CD4-positive, alpha-beta T cell treated with Interleukin-6 at 100 ng/mL for 8 hours (primary cell): Measurements from ENCODE around the gene LRRC56.
A peak's percentile ranks its signal among the peaks of the same experiment; 100 is the strongest.
"Not testable (repeated sequence)": the region's sequence is repeated elsewhere in the genome, so short reads cannot be mapped to it uniquely, and the experiment has no call there.

Source experiments
- DNase-seq: peaks from one replicate; pipeline ENCODE4 v3.0.0-alpha.2; 2020; ENCODE audit warnings: mixed read lengths, low spot score

The LRRC56 gene

DNA sequence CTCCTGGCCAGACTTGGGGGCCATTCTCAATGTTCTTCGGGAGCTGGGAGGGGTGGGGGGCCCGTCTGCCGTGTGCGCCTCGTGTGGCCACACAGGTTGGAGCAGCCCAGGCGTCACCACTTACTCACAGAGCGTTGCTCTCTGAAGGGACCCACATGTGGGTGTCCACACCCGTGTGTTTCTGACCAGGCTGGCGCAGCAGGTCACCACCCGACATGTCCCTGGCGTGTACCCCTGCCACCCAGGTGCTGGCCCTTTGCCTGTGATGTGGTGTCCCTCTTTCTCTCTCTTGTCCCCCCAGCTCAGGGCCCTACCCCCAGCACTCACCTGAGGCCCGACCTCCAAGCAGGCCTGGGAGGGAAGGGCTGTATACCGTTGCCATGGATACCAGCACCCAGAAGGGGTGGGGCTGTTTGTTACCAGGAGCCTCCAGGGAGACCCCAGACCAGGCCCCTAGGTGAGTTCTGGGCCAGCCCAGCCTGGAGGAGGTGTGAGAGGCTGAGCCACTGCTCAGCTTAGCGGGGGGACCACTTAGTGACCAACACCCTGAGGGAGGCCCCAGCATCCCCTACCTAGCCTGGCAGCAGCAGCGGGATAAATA is 21.8 kb downstream of the LRRC56 start:
- no peak for DNase-seq

DNA sequence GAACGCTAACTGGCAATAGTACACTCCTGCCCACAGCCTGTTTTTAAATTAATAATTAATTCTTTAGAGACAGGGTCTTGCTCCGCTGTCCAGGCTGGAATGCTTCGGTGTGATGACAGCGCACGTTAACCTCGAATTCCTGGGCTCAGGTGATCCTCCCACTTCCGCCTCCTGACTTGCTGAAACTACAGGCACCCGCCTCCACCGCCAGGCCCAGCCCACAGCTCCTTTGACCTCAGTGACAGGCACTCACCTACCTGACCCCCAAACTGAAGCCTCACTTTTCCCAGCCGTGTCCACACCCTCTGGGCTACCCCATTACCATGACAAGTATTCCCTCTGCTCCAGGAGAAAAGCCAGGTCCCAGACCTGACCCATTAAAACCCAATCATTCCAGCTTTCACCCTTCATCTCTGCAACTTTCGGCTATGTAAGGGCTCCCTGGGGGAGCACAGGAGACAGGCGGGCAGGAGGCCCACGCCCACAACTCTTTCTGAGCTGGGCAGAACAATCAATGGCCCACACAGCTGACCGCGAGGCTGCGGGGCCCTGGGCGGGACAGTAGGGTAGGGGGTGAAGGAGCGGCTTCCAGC is 22.5 kb downstream of the LRRC56 start:
- DNase-seq: no peak

DNA sequence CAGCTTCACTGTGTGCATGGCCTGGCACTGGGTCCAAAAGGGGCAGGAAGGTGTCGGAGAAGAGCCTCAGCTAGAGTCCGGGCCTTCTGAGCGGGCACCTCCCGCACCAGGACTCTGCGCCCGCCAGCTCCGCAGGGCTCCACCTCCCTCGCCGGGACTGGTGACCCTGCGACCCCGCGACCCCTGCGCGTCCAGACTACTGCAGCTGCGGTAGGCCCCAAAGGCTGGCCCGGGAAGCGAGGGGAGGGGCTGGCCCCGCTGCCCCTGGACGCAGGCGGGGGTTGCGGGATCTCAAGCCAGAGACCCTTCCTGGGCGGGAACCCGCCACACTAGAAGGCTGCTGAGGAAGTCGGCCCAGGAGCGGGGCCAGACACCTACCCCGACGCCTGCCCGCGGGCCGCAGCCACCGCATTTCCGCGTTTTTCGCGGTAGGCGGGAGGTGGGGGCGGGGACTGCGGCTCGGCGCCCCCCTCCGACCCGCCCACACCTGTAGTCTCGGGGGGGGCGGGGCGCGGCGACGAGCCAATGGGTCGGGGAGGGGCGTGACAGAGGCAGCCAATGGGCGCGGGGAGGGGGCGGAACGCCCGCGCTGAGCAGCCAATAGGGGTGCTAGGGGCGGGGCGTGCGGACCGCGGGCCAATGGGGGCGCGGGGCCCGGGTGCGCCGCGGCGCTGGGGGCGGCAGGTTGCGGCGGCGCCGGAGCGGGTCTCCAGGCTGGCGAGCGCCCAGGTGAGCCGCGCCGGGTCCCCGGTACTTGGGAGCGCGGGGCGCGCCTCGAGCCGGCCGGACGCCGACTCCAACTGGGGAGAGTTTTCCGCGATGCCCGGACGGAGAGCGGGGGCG is 23.2 kb downstream of the LRRC56 start, which contains the start of the genes LMNTD2 and RASSF7:
Gene LMNTD2, minus strand, starts transcription at position 434 of the 843 bp plus-strand sequence. Its CDS starts 22 bp downstream, at position 412.
Gene RASSF7, plus strand, starts transcription at position 666 of the 843 bp plus-strand sequence. CDS start 799 bp downstream, outside the sequence.
- peak; percentile 94 for DNase-seq

DNA sequence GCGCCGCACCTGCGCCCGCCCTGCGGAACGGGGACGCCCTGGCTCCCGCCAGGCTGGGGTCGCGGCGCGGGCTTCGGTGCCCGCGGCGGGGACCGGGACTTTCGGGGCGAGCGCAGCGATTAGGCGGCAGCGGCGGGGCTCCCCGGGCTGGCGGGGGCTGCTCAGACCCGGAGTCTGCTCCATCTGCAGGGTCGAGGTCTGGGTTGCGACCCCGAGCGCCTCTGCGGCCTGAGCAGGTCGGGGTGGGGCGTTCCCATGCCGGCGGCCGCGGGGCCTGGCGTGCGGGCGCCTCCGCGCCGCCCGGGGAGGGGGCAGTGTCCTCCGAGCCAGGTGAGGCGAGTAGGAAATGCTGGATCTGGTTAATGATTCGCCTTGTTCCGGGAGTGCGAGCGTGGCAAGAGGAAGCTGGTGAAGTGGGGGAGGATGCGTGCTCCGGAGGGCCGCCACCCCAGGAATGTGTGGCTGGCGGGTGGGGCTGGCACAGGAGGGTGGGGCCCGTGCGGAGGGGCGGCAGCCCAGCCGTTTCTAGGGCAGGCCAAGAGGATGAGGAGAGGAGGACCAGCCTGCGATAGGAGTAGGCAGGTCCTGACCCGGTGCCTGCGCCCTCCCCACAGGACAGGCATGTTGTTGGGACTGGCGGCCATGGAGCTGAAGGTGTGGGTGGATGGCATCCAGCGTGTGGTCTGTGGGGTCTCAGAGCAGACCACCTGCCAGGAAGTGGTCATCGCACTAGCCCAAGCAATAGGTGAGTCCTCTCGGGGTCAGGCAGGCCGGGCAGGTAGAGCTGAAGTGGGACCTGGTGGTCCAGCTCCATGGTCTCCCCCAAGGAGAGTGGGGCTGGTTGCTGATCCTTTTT is 24.0 kb downstream of the LRRC56 start:
- DNase-seq: no peak

DNA sequence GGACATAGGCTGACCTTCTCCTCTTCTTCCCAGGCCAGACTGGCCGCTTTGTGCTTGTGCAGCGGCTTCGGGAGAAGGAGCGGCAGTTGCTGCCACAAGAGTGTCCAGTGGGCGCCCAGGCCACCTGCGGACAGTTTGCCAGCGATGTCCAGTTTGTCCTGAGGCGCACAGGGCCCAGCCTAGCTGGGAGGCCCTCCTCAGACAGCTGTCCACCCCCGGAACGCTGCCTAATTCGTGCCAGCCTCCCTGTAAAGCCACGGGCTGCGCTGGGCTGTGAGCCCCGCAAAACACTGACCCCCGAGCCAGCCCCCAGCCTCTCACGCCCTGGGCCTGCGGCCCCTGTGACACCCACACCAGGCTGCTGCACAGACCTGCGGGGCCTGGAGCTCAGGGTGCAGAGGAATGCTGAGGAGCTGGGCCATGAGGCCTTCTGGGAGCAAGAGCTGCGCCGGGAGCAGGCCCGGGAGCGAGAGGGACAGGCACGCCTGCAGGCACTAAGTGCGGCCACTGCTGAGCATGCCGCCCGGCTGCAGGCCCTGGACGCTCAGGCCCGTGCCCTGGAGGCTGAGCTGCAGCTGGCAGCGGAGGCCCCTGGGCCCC is 24.8 kb downstream of the LRRC56 start:
- no peak for DNase-seq

DNA sequence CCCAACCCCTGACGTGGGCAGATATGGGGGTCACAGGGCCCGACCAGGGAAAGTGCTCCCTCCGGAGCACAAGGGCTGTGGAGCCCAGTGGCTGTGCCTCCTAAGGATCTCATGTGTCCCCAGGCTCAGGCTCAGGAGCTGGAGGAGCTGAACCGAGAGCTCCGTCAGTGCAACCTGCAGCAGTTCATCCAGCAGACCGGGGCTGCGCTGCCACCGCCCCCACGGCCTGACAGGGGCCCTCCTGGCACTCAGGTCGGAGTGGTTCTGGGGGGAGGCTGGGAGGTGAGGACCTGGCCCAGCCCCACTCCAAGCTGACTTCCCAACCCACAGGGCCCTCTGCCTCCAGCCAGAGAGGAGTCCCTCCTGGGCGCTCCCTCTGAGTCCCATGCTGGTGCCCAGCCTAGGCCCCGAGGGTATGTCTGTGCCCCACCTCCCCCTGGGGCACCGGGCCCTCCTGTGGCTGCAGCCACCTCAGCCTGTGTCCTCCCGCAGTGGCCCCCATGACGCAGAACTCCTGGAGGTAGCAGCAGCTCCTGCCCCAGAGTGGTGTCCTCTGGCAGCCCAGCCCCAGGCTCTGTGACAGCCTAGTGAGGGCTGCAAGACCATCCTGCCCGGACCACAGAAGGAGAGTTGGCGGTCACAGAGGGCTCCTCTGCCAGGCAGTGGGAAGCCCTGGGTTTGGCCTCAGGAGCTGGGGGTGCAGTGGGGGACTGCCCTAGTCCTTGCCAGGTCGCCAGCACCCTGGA is 25.9 kb downstream of the LRRC56 start:
- no peak for DNase-seq

DNA sequence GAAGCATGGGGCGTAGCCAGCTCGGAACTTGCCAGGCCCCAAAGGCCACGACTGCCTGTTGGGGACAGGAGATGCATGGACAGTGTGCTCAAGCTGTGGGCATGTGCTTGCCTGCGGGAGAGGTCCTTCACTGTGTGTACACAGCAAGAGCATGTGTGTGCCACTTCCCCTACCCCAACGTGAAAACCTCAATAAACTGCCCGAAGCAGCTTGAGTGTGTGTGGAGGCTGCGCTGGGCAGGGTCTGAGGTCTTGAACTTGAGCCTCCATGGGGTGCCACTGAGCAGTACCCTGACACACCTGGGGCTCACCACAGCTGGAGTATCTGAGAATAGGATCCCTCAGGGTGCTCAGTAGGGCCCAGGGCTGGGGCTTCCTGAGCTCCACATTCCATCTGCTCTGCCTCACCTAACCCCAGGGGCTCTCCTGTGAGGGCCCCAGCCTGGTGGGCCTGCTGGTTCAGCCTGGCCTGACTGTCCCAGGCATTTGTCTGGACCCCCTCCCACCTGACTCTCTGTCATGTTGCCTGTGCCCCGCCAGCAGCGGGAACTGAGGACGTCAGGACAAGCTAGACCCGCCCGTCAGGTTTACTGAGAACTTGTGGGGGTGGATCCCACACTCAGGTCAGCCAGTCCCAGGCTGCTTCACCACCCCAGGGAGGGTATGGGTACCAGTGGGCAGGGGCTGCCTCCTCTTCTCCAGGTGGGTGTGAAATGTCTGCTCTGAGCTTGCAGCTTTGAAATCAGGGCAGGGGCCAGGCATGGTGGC is 26.7 kb downstream of the LRRC56 start:
- no peak for DNase-seq

DNA sequence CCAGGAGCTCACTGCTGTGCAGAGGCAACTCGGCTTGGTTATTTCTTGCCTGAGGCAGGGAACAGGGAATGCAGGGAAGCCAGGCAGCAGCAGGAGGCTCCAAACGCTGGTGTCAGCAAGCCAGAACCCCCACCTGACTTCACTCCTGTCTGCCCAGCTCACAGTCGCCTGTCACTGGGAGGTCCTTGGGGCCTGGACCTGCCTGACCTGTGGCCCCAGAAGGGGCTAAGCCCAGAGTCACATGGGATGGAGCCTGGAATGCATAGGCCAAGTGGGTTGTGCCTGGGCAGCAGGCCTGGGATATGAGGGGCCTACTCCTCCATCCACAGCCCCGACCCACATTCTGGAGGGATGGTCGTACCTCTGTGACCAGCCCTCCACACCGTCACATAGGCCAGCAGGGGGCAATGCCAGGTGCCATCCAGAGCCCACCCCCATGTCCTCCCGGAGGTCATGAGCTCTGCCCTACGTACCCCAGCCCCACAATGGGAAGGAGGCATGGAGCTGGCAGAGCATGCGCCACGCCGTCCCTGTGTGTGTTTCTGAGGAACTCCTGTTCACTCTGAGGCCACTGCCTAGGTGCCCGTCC is 28.7 kb downstream of the LRRC56 start:
- no peak for DNase-seq

DNA sequence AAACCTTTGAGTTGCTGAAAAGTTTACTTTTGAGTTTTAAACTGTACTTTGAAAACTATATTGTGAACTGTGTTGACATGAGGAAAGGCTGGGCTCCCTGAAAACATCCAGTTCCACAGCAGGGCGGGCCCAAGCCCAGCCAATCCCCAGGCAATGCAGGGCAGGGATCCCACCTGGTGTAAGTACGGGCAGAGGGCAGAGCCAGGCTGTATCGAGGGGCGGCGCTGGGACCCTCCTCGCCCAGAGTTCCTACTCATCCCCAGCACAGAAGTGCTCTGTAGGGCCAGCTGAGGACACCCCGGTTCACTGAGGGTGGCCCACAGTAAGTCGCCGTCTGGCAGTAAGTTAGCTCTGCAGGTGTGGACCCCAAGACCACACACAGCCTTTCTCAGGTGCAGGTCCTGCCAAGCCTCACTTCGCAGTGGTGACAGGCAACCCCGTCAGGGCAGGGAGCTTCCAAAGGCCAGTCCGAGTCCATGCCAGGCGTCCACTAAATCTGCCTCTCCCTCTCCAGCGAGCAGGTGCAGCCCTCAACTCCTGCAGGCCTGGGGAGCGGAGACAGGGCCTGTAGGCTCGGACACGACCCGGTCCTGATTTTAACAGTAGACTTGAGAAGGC is 29.8 kb downstream of the LRRC56 start:
- no peak for DNase-seq

DNA sequence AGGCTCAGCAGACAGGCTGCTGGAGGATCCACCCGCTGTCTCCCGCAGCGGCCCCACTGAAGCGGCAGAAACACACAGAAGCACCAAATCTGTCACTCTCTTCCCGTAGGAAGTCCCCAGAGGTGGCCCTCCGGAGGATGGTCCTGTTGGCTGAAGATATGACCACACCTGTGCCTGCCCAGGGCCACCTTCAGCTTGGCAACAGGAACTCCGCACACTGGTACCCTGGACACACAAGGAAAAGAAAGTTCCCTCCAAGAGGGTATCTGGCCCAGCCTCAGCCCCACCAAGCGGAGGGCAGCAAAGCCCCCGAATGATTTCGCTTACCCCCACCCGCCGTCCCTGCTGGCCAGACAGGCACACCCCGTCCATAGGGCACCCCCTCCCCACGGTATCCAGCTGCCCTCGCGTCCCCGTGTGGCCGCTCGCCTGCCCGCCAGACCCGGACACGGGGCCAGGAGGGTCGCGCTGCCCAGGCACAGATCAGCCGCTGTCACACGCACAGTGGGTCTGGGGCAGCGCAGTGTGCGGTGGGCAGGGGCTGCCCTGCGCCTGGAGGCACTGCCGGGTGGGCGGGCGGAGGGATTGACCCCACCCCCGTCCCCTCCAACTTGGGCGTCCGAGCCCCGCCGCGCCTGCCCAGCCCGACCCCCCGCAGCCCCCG is 30.4 kb downstream of the LRRC56 start:
- DNase-seq: no peak

DNA sequence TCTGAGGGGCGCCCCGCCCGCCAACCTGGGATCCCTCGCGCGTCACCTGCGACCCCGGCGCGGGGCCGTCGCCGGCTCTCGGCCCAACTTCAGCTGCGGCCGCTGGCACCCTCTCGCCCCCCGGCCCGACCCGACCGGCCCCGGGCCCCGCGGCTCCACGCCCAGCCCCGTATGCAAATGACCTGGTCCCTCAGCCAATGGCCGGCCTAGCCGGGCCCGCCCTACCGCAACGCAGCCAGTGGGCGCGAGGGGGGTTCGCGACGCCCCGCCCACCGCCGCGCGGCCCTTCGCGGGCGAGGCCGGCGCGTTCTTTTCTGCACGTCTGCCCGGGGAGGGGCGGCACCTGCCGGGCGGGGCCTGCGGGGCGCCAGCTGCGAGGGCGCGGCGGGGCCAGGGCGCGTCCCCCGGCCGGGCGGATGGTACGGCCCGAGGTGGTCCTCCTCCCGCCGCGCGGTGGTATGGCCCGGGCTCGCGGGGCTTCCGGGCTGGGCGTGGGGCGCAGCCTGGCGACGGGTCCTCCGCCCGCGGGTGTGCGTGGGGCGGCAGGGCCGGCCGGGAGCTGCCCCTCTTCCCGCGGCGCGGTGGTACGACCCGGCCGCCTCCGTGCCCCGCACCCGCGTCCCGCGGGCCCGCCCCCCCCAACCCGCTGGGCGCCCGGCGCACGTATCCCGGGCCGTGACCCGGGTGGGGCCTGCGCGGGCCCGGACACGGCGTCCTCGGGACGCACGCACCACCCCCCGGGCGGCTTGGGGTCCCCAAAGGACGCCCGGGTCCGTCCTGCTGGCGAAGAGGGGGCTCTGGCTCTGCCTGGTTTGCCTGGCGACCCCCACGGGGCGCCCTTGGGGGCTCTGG is 31.2 kb downstream of the LRRC56 start:
- peak; percentile 93 for DNase-seq

DNA sequence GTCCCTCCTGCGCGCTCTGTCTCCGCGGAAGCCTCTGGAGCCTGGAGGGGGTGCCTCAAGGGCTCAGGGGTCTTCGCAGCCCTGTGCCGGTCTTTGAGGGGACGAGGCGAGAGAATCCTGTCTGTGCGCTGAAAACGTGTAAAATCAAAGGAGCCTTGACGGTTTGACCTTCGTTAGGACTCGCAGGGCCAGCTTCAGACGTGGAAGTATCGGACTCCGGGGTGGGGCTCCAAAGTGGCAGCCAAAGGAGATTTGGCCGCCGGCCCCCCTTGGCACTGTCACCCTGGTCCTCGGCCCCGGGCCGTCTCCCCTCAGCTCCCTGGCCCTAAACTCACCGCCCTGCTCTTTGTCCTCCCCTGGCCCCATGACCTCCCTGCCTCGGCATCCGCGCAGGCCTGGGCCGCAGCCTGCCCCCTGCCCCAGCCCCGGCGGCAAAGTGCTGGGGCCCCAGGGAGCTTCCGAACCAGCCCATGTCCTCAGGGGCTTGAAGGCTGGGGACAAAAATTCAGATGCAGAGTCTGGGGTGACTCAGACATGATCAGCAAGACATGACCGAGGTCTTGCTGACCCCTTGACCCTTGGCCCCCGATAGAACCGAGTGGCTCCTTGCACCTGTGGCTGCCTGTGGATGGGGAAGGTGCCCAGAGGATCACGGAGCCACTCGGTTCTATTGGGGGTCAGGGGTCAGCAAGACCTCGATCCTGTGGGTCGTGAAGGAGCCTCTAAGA is 32.0 kb downstream of the LRRC56 start:
- DNase-seq: no peak

DNA sequence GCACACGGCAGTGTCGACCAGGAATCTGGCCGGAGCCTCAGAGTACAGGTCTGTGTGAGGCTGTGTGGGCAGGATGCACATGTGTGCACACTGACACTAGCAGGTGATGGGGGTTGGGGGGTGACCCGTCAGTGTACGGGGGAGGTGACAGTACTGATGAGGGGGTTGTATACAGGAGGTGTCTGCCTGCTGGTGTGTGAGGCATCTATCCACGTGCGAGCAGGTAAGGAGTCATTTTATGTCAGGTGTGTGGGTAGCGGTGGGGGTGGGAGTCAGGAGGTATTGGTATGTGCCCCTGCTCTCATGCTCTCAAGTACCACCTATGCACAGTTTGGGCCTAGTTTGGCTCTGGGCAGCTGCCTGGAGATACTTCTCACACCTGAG is 34.5 kb downstream of the LRRC56 start:
- no peak for DNase-seq

DNA sequence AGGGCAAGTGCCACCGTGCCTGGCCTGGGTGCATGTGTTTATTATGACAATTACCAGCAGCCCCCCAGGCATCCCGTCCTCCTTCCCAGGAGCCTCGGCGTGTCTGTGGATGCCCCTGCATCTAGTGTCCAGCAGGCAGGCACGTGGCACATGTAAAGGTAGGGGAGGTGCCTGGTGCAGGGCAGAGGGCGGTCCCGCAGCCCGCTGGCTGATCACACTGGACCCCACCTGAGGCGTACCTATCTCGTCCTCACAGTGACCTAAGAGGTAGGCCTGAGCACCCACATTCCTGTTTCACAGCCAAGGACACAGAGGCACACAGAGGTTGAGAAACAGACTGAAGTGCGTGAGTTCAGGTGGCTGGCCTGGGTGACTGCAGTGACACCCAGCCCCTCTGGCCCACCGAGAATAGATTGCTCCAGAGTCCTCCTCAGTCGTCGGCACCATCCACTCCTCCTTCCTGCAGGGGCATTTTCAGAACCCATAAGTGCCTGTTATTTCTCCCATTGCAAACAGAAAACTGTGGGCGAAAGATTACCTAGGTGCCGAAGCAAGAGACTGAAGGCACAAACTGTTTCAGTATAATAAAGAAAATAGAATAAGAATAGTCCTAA is 35.9 kb downstream of the LRRC56 start:
- DNase-seq: no peak

DNA sequence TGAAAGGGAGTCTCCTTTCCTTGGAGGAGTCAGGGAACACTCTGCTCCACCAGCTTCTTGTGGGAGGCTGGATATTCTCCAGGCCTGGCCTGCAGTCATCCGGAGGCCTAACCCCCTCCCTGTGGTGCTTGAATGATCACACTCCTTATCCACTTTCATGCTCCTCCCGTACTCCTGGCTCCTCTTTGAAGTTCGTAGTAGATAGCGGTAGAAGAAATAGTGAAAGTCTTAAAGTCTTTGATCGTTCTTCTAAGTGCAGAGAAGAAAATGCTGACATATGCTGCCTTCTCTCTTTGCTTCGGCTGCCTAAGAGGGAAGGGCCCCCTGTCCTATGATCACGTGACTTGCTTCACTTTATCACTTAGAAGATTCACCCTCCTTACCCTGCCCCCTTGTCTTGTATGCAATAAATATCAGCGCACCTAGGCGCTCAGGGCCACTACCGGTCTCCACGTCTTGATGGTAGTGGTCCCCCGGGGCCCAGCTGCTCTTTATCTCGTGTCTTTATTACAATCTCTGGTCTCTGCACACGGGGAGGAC is 36.8 kb downstream of the LRRC56 start:
- DNase-seq: not testable (repeated sequence)

DNA sequence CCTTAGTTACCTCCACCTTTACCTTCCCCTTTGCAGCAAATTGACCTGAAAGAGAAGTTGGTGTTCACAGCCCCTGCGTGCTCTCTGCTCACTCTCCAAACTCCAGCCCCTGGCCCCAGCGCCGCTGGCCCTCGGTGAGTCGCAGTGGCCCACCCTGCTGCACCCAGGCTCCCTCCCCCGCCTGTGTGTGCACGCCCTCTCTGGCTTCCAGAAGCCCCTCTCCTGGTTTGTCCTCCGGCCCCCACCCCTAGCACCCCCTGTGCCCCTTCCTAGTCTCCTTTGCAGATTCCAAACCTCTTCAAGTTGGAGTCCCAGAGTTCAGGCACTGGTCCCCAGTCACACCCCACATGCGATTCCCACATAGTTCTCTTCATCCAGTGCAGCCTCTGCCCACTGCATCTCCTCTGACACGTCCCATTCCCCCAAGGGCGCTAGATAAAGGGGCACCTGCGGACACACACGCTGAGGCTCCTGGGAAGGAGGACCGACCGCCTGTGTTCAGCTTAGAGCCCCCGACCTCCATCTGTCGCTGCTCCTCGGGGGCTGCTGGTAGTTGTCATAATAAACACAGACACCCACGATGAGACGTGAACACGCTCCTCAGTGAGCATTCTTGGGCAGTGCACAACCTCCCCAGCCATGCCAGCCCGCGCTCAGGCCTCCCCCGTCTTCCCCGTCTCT is 37.4 kb downstream of the LRRC56 start:
- no peak for DNase-seq
